Gastroesophageal sphincter (tissue), 4 donors: Measurements from ENCODE around the gene MUC6. TPM values are rescaled to one million over a fixed set of nuclear protein-coding genes. Genes with fewer than 3 reads are reported as not detected.

Experiments
- ATAC-seq: fragments of 150-250 bp; one replicate; pipeline ENCODE4 v1.9.1; 2016; ENCODE audit warnings: mild to moderate bottlenecking, moderate library complexity
- H3K27ac ChIP-seq, 4 donors: fragments of 200-600 bp; sonication (generic) in 3 of 4; 1 replicate in 3 of 4; 2 replicates in 1 of 4; pipeline ENCODE4 v1.5.1; 2016 to 2019
- H3K27me3 ChIP-seq: fragments of 200-600 bp; sonication (generic); one replicate; pipeline ENCODE4 v1.5.1; 2019
- H3K36me3 ChIP-seq, 2 donors: fragments of 200-600 bp; sonication (generic); one replicate each; pipeline ENCODE4 v1.5.1; 2019; ENCODE audit warnings: control low read depth in 1 of 2
- H3K4me1 ChIP-seq, 3 donors: fragments of 200-600 bp; sonication (generic); 1 replicate in 2 of 3; 2 replicates in 1 of 3; pipeline ENCODE4 v1.5.1; 2016 to 2019; ENCODE audit warnings: control low read depth in 2 of 3
- H3K4me3 ChIP-seq, 2 donors: fragments of 200-600 bp; sonication (generic); one replicate each; pipeline ENCODE4 v1.5.1; 2019; ENCODE audit warnings: mild to moderate bottlenecking in 1 of 2, moderate library complexity in 1 of 2
- H3K9me3 ChIP-seq, 3 donors: fragments of 200-600 bp; sonication (generic); one replicate each; pipeline ENCODE4 v1.5.1; 2017 to 2019; ENCODE audit warnings: control low read depth in 2 of 3
- CTCF ChIP-seq, 4 experiments: fragments of 200-600 bp in 2 of 4; fragments of 450-650 bp in 2 of 4; sonication (generic) in 1 of 4; IDR thresholded peaks; one replicate each; pipeline ENCODE4 v1.5.1; 2017 to 2019; ENCODE audit warnings: antibody characterized with exemption in 4 of 4, mild to moderate bottlenecking in 2 of 4, moderate library complexity in 2 of 4
- EP300 ChIP-seq: sonication (generic); formaldehyde crosslinking; IDR thresholded peaks from one replicate; pipeline ENCODE4 v1.6.1; 2017; ENCODE audit warnings: antibody characterized with exemption, mild to moderate bottlenecking
- POLR2A ChIP-seq, 2 donors: fragments of 450-650 bp; IDR thresholded peaks; one replicate each; pipeline ENCODE4 v1.6.1; 2017; ENCODE audit warnings: antibody characterized with exemption in 2 of 2, mild to moderate bottlenecking in 2 of 2, moderate library complexity in 1 of 2
- POLR2AphosphoS5 ChIP-seq: sonication (generic); formaldehyde crosslinking; IDR thresholded peaks from one replicate; pipeline ENCODE4 v1.6.1; 2017; ENCODE audit warnings: antibody characterized with exemption
- WGBS, 2 donors: methylation state at CpG; one replicate each; pipeline ENCODE4 v1.1.5; 2018; ENCODE audit warnings: low coverage in 1 of 2; 5-methylcytosine and 5-hydroxymethylcytosine counted together
- total RNA-seq, 4 donors: library from RNA; depleted of rRNA; stranded (reverse); fragments of >200 nt; gene quantifications; one replicate each; pipeline ENCODE4 v1.1.0, GENCODE V29; 2016

Gene MUC6
- total RNA-seq, 4 donors from 2014 or later = 0.77 TPM; not detected in 3

- Histone ChIP-seq H3K36me3 (no peaks in the 10 kb centered on the region), H3K4me1 (no peaks in the 10 kb centered on the region), H3K9me3 (peaks cover 0 to 5% (median 0%) of the 10 kb centered on the region in 3 donors), H3K27ac (no peak overlapping the region), H3K27me3 (peaks cover 55% of the 10 kb centered on the region), H3K4me3 (no peak overlapping the region)
- 69 to 82% methylated on average over 3 to 8 of the region's 8 CpGs for WGBS, 2 donors
- ATAC-seq = no peak
- no peak for TF ChIP-seq CTCF (IDR thresholded peaks at IDR 0.05)
- TF ChIP-seq POLR2A (IDR thresholded peaks at IDR 0.05) = no peak
- TF ChIP-seq EP300 = no peak
- TF ChIP-seq POLR2AphosphoS5 = no peak
Measured at GRCh38 chr11:1067812-1068496, 31.4 kb upstream of the MUC6 start.

- TF ChIP-seq POLR2AphosphoS5 (no peak), EP300 (no peak)
- no peaks in the 10 kb centered on the region for H3K4me1 ChIP-seq
- ATAC-seq = no peak
- 32 to 71% methylated on average over 2 to 3 of the region's 3 CpGs for WGBS, 2 donors
- H3K4me3 ChIP-seq = no peak overlapping the region
- peaks cover 51% of the 10 kb centered on the region for H3K27me3 ChIP-seq
- peaks cover 0 to 16% (median 0%) of the 10 kb centered on the region in 3 donors for H3K9me3 ChIP-seq
- no peaks in the 10 kb centered on the region for H3K36me3 ChIP-seq
- H3K27ac ChIP-seq = no peak overlapping the region
Measured at GRCh38 chr11:1064167-1064566, 27.6 kb upstream of the MUC6 start.

GRCh38 chr11:1062075-1062820 lies 25.7 kb upstream of the MUC6 start:
- H3K4me3 ChIP-seq = no peak overlapping the region
- H3K36me3 ChIP-seq = no peaks in the 10 kb centered on the region
- H3K27me3 ChIP-seq = peaks cover 54% of the 10 kb centered on the region
- ATAC-seq = no peak
- peaks cover 0 to 16% (median 0%) of the 10 kb centered on the region in 3 donors for H3K9me3 ChIP-seq
- 41 to 54% methylated on average over 3 to 8 of the region's 9 CpGs for WGBS, 2 donors
- H3K4me1 ChIP-seq = no peaks in the 10 kb centered on the region
- TF ChIP-seq EP300 = no peak
- no peak for TF ChIP-seq POLR2A (IDR thresholded peaks at IDR 0.05)
- no peak for TF ChIP-seq CTCF (IDR thresholded peaks at IDR 0.05)
- H3K27ac ChIP-seq = no peak overlapping the region

GRCh38 chr11:1060852-1061616 lies 24.5 kb upstream of the MUC6 start:
- H3K4me3 ChIP-seq = no peak overlapping the region
- ATAC-seq = peak; percentile 28
- no peaks in the 10 kb centered on the region for H3K4me1 ChIP-seq
- no peak overlapping the region for H3K27ac ChIP-seq
- H3K36me3 ChIP-seq = no peaks in the 10 kb centered on the region
- 72 to 79% methylated on average over 7 to 12 of the region's 18 CpGs for WGBS, 2 donors
- peaks cover 0 to 16% (median 0%) of the 10 kb centered on the region in 3 donors for H3K9me3 ChIP-seq
- peaks cover 59% of the 10 kb centered on the region for H3K27me3 ChIP-seq
- TF ChIP-seq EP300 (no peak), POLR2A (IDR thresholded peaks at IDR 0.05) (no peak), POLR2AphosphoS5 (no peak), CTCF (IDR thresholded peaks at IDR 0.05) (no peak)

GRCh38 chr11:1060410-1060809 lies 23.9 kb upstream of the MUC6 start:
- WGBS, 2 donors = 81 to 87% methylated on average over 3 to 7 of the region's 16 CpGs
- H3K27ac ChIP-seq = no peak overlapping the region

More at GRCh38 chr11:1060410-1060809, 23.9 kb upstream of the MUC6 start:
- peaks cover 0 to 16% (median 0%) of the 10 kb centered on the region in 3 donors for H3K9me3 ChIP-seq
- TF ChIP-seq POLR2AphosphoS5 (no peak), CTCF (IDR thresholded peaks at IDR 0.05) (no peak), EP300 (no peak), POLR2A (IDR thresholded peaks at IDR 0.05) (no peak)
- H3K36me3 ChIP-seq = no peaks in the 10 kb centered on the region
- no peak overlapping the region for H3K4me3 ChIP-seq
- no peak for ATAC-seq
- peaks cover 59% of the 10 kb centered on the region for H3K27me3 ChIP-seq
- no peaks in the 10 kb centered on the region for H3K4me1 ChIP-seq
